ENCODE results near the gene AGO1. TPM values are rescaled to one million over a fixed set of nuclear protein-coding genes. Genes with fewer than 3 reads are reported as not detected.
"Not testable (repeated sequence)": the region's sequence is repeated elsewhere in the genome, so short reads cannot be mapped to it uniquely, and the experiment has no call there.

AGO1 gene
- total RNA-seq, 1 experiment from 2014 or later, result 28.9 TPM

DNA sequence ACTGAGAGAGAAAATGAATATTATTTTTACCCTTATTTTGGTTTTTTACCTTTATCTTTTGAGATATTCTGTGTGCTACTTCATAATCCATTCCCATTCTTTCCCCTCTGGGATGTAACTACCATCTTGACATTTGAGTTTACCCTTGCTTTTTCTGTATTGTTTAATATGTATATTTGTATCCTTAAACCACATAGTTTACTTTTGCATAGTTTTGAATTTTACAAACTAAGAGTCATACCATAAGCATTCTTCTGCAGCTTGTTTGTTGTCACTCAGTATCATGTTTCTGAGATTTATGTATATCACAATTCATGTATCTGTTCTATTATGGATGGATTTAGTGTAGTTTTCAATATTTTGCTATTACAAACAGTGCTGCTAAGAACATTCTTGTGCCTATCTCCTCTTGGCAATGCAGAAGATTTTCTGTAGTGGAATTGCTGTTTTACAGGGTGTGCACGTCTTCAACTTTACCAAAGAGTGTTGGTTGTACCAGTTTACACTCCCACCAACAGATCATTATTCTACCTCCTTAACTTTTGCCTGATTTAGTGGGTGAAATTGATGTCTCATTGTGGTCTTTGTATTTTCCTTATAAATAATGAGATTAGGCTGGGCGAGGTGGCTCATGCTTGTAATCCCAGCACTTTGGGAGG, 12.2 kb upstream of the AGO1 start:
- no peaks in the 10 kb centered on the region for H3K9me3 Mint-ChIP-seq (ENCODE audit: unreplicated experiment)

GRCh38 chr1:35873243-35873750, 9.7 kb upstream of the AGO1 start:
- Histone ChIP-seq H3K27me3 (replicated peaks; ENCODE audit: control insufficient read depth, insufficient read depth, low read length) (no peaks in the 10 kb centered on the region), H3K36me3 (ENCODE audit: control insufficient read depth, insufficient read depth, low read length) (no peaks in the 10 kb centered on the region), H3K4me3 (ENCODE audit: low read depth, low read length) (no peak overlapping the region), H3K4me1 (no peaks in the 10 kb centered on the region), H3K9me3 (no peaks in the 10 kb centered on the region)
- peaks cover 21% of the 10 kb centered on the region for H3K36me3 Mint-ChIP-seq (ENCODE audit: insufficient read depth, unreplicated experiment)
- BruUV-seq (replicated peaks), result no TSS peak
- intact Hi-C loops (cut with micrococcal nuclease; ENCODE audit: unreplicated experiment), result no loop called here
- POLR2A ChIA-PET, result no interaction called here
- CTCF ChIA-PET, result no interaction called here
- no peaks in the 10 kb centered on the region for H3K27me3 Mint-ChIP-seq (ENCODE audit: insufficient read depth, unreplicated experiment)
- DNase-seq, result no peak
- TF ChIP-seq, protein P1, sequence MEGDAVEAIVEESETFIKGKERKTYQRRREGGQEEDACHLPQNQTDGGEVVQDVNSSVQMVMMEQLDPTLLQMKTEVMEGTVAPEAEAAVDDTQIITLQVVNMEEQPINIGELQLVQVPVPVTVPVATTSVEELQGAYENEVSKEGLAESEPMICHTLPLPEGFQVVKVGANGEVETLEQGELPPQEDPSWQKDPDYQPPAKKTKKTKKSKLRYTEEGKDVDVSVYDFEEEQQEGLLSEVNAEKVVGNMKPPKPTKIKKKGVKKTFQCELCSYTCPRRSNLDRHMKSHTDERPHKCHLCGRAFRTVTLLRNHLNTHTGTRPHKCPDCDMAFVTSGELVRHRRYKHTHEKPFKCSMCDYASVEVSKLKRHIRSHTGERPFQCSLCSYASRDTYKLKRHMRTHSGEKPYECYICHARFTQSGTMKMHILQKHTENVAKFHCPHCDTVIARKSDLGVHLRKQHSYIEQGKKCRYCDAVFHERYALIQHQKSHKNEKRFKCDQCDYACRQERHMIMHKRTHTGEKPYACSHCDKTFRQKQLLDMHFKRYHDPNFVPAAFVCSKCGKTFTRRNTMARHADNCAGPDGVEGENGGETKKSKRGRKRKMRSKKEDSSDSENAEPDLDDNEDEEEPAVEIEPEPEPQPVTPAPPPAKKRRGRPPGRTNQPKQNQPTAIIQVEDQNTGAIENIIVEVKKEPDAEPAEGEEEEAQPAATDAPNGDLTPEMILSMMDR (IDR thresholded peaks at IDR 0.05; ENCODE audit: insufficient read depth in 1 of 2, low read depth in 1 of 2, low read length in 1 of 2, severe bottlenecking in 1 of 2, unreplicated experiment in 1 of 2), result no peak
- no peak overlapping the region for H3K4me3 Mint-ChIP-seq (ENCODE audit: unreplicated experiment)
- H3K4me1 Mint-ChIP-seq (ENCODE audit: low read depth, unreplicated experiment), result no peaks in the 10 kb centered on the region
- H3K27ac Mint-ChIP-seq (ENCODE audit: unreplicated experiment), result no peak overlapping the region
- H3K9me3 Mint-ChIP-seq (ENCODE audit: unreplicated experiment), result no peaks in the 10 kb centered on the region

More for the DNA sequence above, 12.2 kb upstream of the AGO1 start:
- no peak for DNase-seq
- CTCF ChIA-PET, result no interaction called here
- no peaks in the 10 kb centered on the region for H3K36me3 ChIP-seq (ENCODE audit: control insufficient read depth, insufficient read depth, low read length)
- peak overlapping the region; percentile 39 for H3K27ac Mint-ChIP-seq (ENCODE audit: unreplicated experiment)
- no peaks in the 10 kb centered on the region for H3K4me1 ChIP-seq
- intact Hi-C loops (cut with micrococcal nuclease; ENCODE audit: unreplicated experiment), result no loop called here
- POLR2A ChIA-PET, result interaction anchor here (0.7 kb wide), 1 partner anchor 9 kb away, joined by 3 read pairs; no protein-coding TSS in a partner anchor
- H3K4me3 ChIP-seq (ENCODE audit: low read depth, low read length), result peak overlapping the region; percentile 44
- BruUV-seq (replicated peaks), result no TSS peak
- H3K4me3 Mint-ChIP-seq (ENCODE audit: unreplicated experiment), result peak overlapping the region; percentile 80
- TF ChIP-seq, protein P1 (IDR thresholded peaks at IDR 0.05; ENCODE audit: insufficient read depth in 1 of 2, low read depth in 1 of 2, low read length in 1 of 2, severe bottlenecking in 1 of 2, unreplicated experiment in 1 of 2), result no peak
- peaks cover 21% of the 10 kb centered on the region for H3K36me3 Mint-ChIP-seq (ENCODE audit: insufficient read depth, unreplicated experiment)
- H3K4me1 Mint-ChIP-seq (ENCODE audit: low read depth, unreplicated experiment), result no peaks in the 10 kb centered on the region
- H3K27me3 Mint-ChIP-seq (ENCODE audit: insufficient read depth, unreplicated experiment), result no peaks in the 10 kb centered on the region
- H3K27me3 ChIP-seq (replicated peaks; ENCODE audit: control insufficient read depth, insufficient read depth, low read length), result no peaks in the 10 kb centered on the region
- H3K9me3 ChIP-seq, result no peaks in the 10 kb centered on the region

DNA sequence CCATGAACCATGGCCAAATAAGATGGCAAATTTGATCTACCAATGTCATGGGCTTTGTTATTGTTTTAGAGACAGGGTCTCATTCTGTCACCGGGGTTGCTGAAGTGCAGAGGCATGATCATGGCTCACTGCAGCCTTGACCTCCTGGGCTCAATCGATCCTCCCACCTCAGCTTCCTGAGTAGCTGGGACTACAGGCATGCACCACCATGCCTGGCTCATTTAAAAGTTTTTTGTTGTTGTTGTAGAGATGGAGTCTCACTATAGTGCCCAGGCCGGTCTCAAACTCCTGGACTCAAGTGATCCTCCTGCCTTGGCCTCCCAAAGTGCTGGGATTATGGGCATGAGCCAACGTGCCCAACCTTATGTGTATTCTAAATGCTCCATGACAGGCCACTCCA, 8.9 kb upstream of the AGO1 start:
- H3K4me3 Mint-ChIP-seq (ENCODE audit: unreplicated experiment); H3K27me3 ChIP-seq (replicated peaks; ENCODE audit: control insufficient read depth, insufficient read depth, low read length); intact Hi-C loops (cut with micrococcal nuclease; ENCODE audit: unreplicated experiment); H3K4me1 ChIP-seq; H3K36me3 ChIP-seq (ENCODE audit: control insufficient read depth, insufficient read depth, low read length); H3K9me3 Mint-ChIP-seq (ENCODE audit: unreplicated experiment); POLR2A ChIA-PET; BruUV-seq (replicated peaks); H3K4me1 Mint-ChIP-seq (ENCODE audit: low read depth, unreplicated experiment); H3K9me3 ChIP-seq; H3K4me3 ChIP-seq (ENCODE audit: low read depth, low read length); H3K27ac Mint-ChIP-seq (ENCODE audit: unreplicated experiment); DNase-seq; CTCF ChIA-PET; H3K27me3 Mint-ChIP-seq (ENCODE audit: insufficient read depth, unreplicated experiment): not testable (repeated sequence)
- peaks cover 21% of the 10 kb centered on the region for H3K36me3 Mint-ChIP-seq (ENCODE audit: insufficient read depth, unreplicated experiment)

Measured in Caco-2 (cell line).